Right lobe of liver (tissue), 6 donors: ENCODE measurements around the gene DYSF. TPM values are rescaled to one million over a fixed set of nuclear protein-coding genes. Genes with fewer than 3 reads are reported as not detected.
A peak's percentile ranks its signal among the peaks of the same experiment; 100 is the strongest.

Experiments
- ATAC-seq, 4 donors: fragments of 200-7000 bp; cut with Tn5 transposase; one replicate each; pipeline ENCODE4 v1.9.1; 2020; ENCODE audit warnings: mild to moderate bottlenecking in 4 of 4, moderate library complexity in 4 of 4
- DNase-seq, 3 donors: peaks; one replicate each; pipeline ENCODE4 v3.0.0-alpha.2; 2020
- H3K27ac ChIP-seq, 3 donors: fragments of 200-600 bp; one replicate each; pipeline ENCODE4 v1.8.0; 2022
- H3K27me3 ChIP-seq, 2 donors: fragments of 200-600 bp; one replicate each; pipeline ENCODE4 v1.8.0; 2022
- H3K36me3 ChIP-seq, 4 donors: fragments of 200-600 bp; sonication (generic) in 1 of 4; one replicate each; pipeline versions ENCODE4 v1.5.1 to v1.8.0; 2017 to 2022; ENCODE audit warnings: control low read depth in 1 of 4
- H3K4me1 ChIP-seq, 4 donors: fragments of 200-600 bp; sonication (generic) in 1 of 4; one replicate each; pipeline versions ENCODE4 v1.5.1 to v1.8.0; 2017 to 2022; ENCODE audit warnings: control low read depth in 1 of 4
- H3K4me3 ChIP-seq, 3 donors: fragments of 200-600 bp; one replicate each; pipeline ENCODE4 v1.8.0; 2022
- H3K9me3 ChIP-seq, 4 donors: fragments of 200-600 bp; sonication (generic) in 1 of 4; one replicate each; pipeline versions ENCODE4 v1.5.1 to v1.8.0; 2017 to 2022; ENCODE audit warnings: control low read depth in 1 of 4
- POLR2A ChIP-seq: fragments of 450-650 bp; IDR thresholded peaks from one replicate; pipeline ENCODE4 v1.6.1; 2017; ENCODE audit warnings: antibody characterized with exemption, mild to moderate bottlenecking
- WGBS: methylation state at CpG from one replicate; pipeline ENCODE4 v1.1.6; 2018; ENCODE audit warnings: low coverage, low lambda C conversion rate; ENCODE audit not compliant: insufficient coverage; ENCODE audit errors: missing lambda C conversion rate; 5-methylcytosine and 5-hydroxymethylcytosine counted together
- intact Hi-C, 2 donors: fragments of 100-400 bp; cut with DNase I; formaldehyde crosslinking; loops; one replicate each; pipeline versions ENCODE4 v1.11.2 to v1.14.1; 2022
- total RNA-seq, 6 experiments: library from RNA; depleted of rRNA in 2 of 6; stranded (reverse); fragments of >200 nt in 2 of 6; fragmentation: NEBNext Ultra II Directional in 3 of 6; extraction: Animal tissue kit (Norgen Biotek cat#: 25700) in 3 of 6; gene quantifications; one replicate each; pipeline versions ENCODE4 v1.1.0 to v1.2.4, GENCODE V29; 2016 to 2023
- TF ChIP-seq, protein P1 (sequence below), 4 donors: fragments of 200-600 bp in 3 of 4; fragments of 450-650 bp in 1 of 4; IDR thresholded peaks; one replicate each; pipeline versions ENCODE4 v1.5.1 to v1.8.0; 2016 to 2022; ENCODE audit warnings: antibody characterized with exemption in 4 of 4, mild to moderate bottlenecking in 2 of 4
- donor health status: DM: no; HTN: yes; CAD: no.
- donor health status: DM: no; HTN: no; CAD: no.
- donor health status: DM: no; HTN: no; CAD: no.
- donor health status: DM: no; HTN: yes; CAD: no.
- donor health status: DM: no; HTN: yes; CAD: no.

DYSF gene
- total RNA-seq, 6 experiments from 2014 or later, result 21.8 to 55.0 (median 32.9) TPM

- TF ChIP-seq, protein P1, sequence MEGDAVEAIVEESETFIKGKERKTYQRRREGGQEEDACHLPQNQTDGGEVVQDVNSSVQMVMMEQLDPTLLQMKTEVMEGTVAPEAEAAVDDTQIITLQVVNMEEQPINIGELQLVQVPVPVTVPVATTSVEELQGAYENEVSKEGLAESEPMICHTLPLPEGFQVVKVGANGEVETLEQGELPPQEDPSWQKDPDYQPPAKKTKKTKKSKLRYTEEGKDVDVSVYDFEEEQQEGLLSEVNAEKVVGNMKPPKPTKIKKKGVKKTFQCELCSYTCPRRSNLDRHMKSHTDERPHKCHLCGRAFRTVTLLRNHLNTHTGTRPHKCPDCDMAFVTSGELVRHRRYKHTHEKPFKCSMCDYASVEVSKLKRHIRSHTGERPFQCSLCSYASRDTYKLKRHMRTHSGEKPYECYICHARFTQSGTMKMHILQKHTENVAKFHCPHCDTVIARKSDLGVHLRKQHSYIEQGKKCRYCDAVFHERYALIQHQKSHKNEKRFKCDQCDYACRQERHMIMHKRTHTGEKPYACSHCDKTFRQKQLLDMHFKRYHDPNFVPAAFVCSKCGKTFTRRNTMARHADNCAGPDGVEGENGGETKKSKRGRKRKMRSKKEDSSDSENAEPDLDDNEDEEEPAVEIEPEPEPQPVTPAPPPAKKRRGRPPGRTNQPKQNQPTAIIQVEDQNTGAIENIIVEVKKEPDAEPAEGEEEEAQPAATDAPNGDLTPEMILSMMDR (IDR thresholded peaks at IDR 0.05), result no peak
- no peak for TF ChIP-seq POLR2A
- intact Hi-C loops, result no loop called here
- no peak overlapping the region for H3K27ac ChIP-seq
- peak in 1 of 3 donors; percentile 17 for DNase-seq
- H3K4me3 ChIP-seq, result no peak overlapping the region
- H3K4me1 ChIP-seq, result no peaks in the 10 kb centered on the region
- no peaks in the 10 kb centered on the region for H3K9me3 ChIP-seq
- no peak for ATAC-seq
- no peaks in the 10 kb centered on the region for H3K36me3 ChIP-seq
- 68% methylated on average over 6 of the region's 11 CpGs for WGBS
- H3K27me3 ChIP-seq, result no peaks in the 10 kb centered on the region
Observed at GRCh38 chr2:71601136-71602114, 148.1 kb downstream of the DYSF start.

GRCh38 chr2:71602115-71602495 lies 148.7 kb downstream of the DYSF start:
- intact Hi-C loops, result no loop called here
- DNase-seq (peak; percentile 2 to 38 (median 20)), ATAC-seq (no peak)
- Histone ChIP-seq H3K4me1 (no peaks in the 10 kb centered on the region), H3K4me3 (no peak overlapping the region), H3K9me3 (no peaks in the 10 kb centered on the region), H3K27me3 (no peaks in the 10 kb centered on the region), H3K27ac (no peak overlapping the region), H3K36me3 (no peaks in the 10 kb centered on the region)
- 86% methylated on average over 1 of the region's 1 CpG for WGBS
- no peak for TF ChIP-seq POLR2A
- TF ChIP-seq, protein P1 (IDR thresholded peaks at IDR 0.05), result no peak

GRCh38 chr2:71602581-71602980 lies 149.2 kb downstream of the DYSF start:
- Histone ChIP-seq H3K4me1 (no peaks in the 10 kb centered on the region), H3K36me3 (no peaks in the 10 kb centered on the region), H3K27me3 (no peaks in the 10 kb centered on the region), H3K27ac (no peak overlapping the region), H3K9me3 (no peaks in the 10 kb centered on the region), H3K4me3 (no peak overlapping the region)
- intact Hi-C loops, result no loop called here
- WGBS, result 100% methylated on average over 1 of the region's 5 CpGs
- peak; percentile 13 to 42 (median 41) for DNase-seq
- no peak for ATAC-seq
- TF ChIP-seq, protein P1 (IDR thresholded peaks at IDR 0.05), result no peak
- TF ChIP-seq POLR2A, result no peak

DNA sequence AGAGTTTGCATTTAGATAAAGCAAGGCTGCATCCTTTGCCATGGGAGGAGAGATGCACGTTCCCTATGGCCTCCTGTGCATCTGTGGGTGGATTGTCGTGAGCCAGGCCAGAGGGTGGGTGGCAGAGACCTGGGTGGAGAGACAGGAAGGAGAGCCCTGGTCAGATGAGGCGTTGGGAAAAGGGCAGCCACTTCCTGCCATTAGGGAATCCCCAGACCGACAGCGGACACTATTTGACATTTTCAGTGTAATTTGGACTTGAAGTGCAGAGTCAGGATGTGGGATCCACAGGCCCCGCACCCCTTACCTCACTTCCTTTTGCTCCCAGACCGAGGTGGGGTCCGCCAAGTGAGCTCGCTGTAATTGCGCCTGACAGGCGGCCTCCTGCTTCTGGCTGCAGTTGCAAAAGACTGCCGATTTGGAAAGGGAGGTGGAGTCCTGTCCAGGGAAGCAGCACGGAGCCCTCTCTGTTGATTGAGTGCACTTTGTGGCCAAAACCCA lies 150.0 kb downstream of the DYSF start:
- peak; percentile 15 to 52 (median 41) for DNase-seq
- Histone ChIP-seq H3K27me3 (no peaks in the 10 kb centered on the region), H3K27ac (no peak overlapping the region), H3K4me1 (no peaks in the 10 kb centered on the region), H3K9me3 (no peaks in the 10 kb centered on the region), H3K36me3 (no peaks in the 10 kb centered on the region), H3K4me3 (no peak overlapping the region)
- 23% methylated on average over 5 of the region's 13 CpGs for WGBS
- TF ChIP-seq, protein P1 (IDR thresholded peaks at IDR 0.05), result no peak
- no peak for TF ChIP-seq POLR2A
- intact Hi-C loops, result no loop called here
- ATAC-seq, result peak in 3 of 4 donors; percentile 13 to 31 (median 23)
